T-cell (primary cell): ENCODE results near the gene CHRNA7. TPM values are rescaled to one million over a fixed set of nuclear protein-coding genes. Genes with fewer than 3 reads are reported as not detected.

Source experiments
- ATAC-seq, 4 experiments: fragments of 200-7000 bp in 3 of 4; fragments of 150-1000 bp in 1 of 4; cut with Tn5 transposase; replicated peaks in 1 of 4; 1 replicate in 3 of 4; 2 replicates in 1 of 4; pipeline ENCODE4 v1.10.0; 2021; ENCODE audit warnings: moderate library complexity in 3 of 4, mild to moderate bottlenecking in 2 of 4, moderate number of reproducible peaks in 1 of 4
- CTCF ChIA-PET, 2 donors: fragments of 300-600 bp; sonication (Branson Sonifier 250); formaldehyde crosslinking; loops; one replicate each; lab custom pipeline; 2022; ENCODE audit warnings: antibody characterized with exemption in 2 of 2; lab: Charles Lee
- POLR2A ChIA-PET, 2 donors: fragments of 300-600 bp; sonication (Branson Sonifier 250); formaldehyde crosslinking; loops; one replicate each; lab custom pipeline; 2022; ENCODE audit warnings: antibody characterized with exemption in 2 of 2; lab: Charles Lee
- DNase-seq, 35 experiments: peaks; one replicate each; pipeline versions ENCODE4 v3.0.0 to v3.0.0-alpha.2; 2013 to 2023
- H3K27ac ChIP-seq: one replicate; pipeline ENCODE4 v1.5.1; 2013; ENCODE audit warnings: low read length
- H3K27me3 ChIP-seq, 2 experiments: replicated peaks in 1 of 2; 1 replicate in 1 of 2; 2 replicates in 1 of 2; pipeline versions ENCODE4 v1.6.1 to v1.7.0; 2013; ENCODE audit warnings: low read length in 1 of 2, mixed read lengths in 1 of 2; ENCODE audit not compliant: control insufficient read depth in 2 of 2, insufficient read depth in 2 of 2; ENCODE audit errors: extremely low read depth in 1 of 2
- H3K36me3 ChIP-seq, 2 donors: 1 replicate in 1 of 2; 2 replicates in 1 of 2; pipeline versions ENCODE4 v1.6.1 to v1.7.0; 2013; ENCODE audit warnings: low read length in 1 of 2; ENCODE audit not compliant: control insufficient read depth in 2 of 2, insufficient read depth in 1 of 2; ENCODE audit errors: extremely low read depth in 1 of 2
- H3K4me1 ChIP-seq, 2 experiments: 1 replicate in 1 of 2; 2 replicates in 1 of 2; pipeline versions ENCODE4 v1.6.1 to v1.7.0; 2013; ENCODE audit warnings: low read length in 2 of 2, mixed read lengths in 1 of 2; ENCODE audit not compliant: insufficient read depth in 2 of 2, control insufficient read depth in 1 of 2; ENCODE audit errors: extremely low read depth in 1 of 2
- H3K4me3 ChIP-seq, 2 donors: 1 replicate in 1 of 2; 2 replicates in 1 of 2; pipeline versions ENCODE4 v1.5.1 to v1.7.0; 2013; ENCODE audit warnings: mild to moderate bottlenecking in 2 of 2, low read length in 1 of 2, moderate library complexity in 1 of 2; ENCODE audit not compliant: control insufficient read depth in 1 of 2; ENCODE audit errors: extremely low read depth in 1 of 2
- H3K9me3 ChIP-seq: 2 replicates; pipeline ENCODE4 v1.7.0; 2013
- H3K27ac Mint-ChIP-seq, 2 donors: one replicate each; pipeline ENCODE4 v1.8.0; 2020 to 2021; ENCODE audit warnings: mild to moderate bottlenecking in 2 of 2, mixed read lengths in 2 of 2
- H3K27me3 Mint-ChIP-seq, 2 donors: one replicate each; pipeline ENCODE4 v1.8.0; 2021 to 2022; ENCODE audit warnings: mixed read lengths in 2 of 2
- H3K36me3 Mint-ChIP-seq: one replicate; pipeline ENCODE4 v1.8.0; 2021; ENCODE audit warnings: mixed read lengths
- H3K4me1 Mint-ChIP-seq, 3 donors: one replicate each; pipeline ENCODE4 v1.8.0; 2020 to 2022; ENCODE audit warnings: mixed read lengths in 3 of 3, mild to moderate bottlenecking in 1 of 3
- H3K4me3 Mint-ChIP-seq, 3 donors: one replicate each; pipeline ENCODE4 v1.8.0; 2020 to 2022; ENCODE audit warnings: mild to moderate bottlenecking in 3 of 3, mixed read lengths in 3 of 3, moderate library complexity in 3 of 3
- H3K9me3 Mint-ChIP-seq, 3 donors: one replicate each; pipeline ENCODE4 v1.8.0; 2020 to 2022; ENCODE audit warnings: mixed read lengths in 3 of 3
- WGBS: methylation state at CpG from one replicate; pipeline ENCODE4 v1.1.5; 2013; ENCODE audit warnings: missing lambda C conversion rate; ENCODE audit not compliant: insufficient coverage; 5-methylcytosine and 5-hydroxymethylcytosine counted together
- total RNA-seq, 35 experiments: library from RNA in 6 of 35; stranded (reverse) in 6 of 35; fragments of 120-200 nt in 1 of 35; gene quantifications; one replicate each; pipeline versions ENCODE4 v1.2.1 to v1.2.4 and lab custom pipeline; 2013 to 2026

The CHRNA7 gene
- total RNA-seq, 5 donors from 2014 or later (not counting 1 experiment from before 2014, with no cell fraction given), result 0.16 to 0.79 (median 0.35) TPM; not detected in 2

GRCh38 chr15:32096213-32096612 is 65.9 kb downstream of the CHRNA7 start:
- ATAC-seq (no peak), DNase-seq (no peak)
- CTCF ChIA-PET, result no interaction called here
- Mint-ChIP-seq H3K27ac (no peak overlapping the region), H3K27me3 (peaks cover 17 to 33% of the 10 kb centered on the region in 2 donors), H3K36me3 (no peaks in the 10 kb centered on the region), H3K4me3 (no peak overlapping the region), H3K4me1 (no peaks in the 10 kb centered on the region), H3K9me3 (no peaks in the 10 kb centered on the region)
- POLR2A ChIA-PET, result no interaction called here
- no peaks in the 10 kb centered on the region for H3K9me3 ChIP-seq
- H3K4me1 ChIP-seq, result no peaks in the 10 kb centered on the region
- H3K4me3 ChIP-seq, result no peak overlapping the region
- H3K27me3 ChIP-seq, result peaks cover 0 to 27% of the 10 kb centered on the region in 2 experiments
- H3K27ac ChIP-seq, result no peak overlapping the region
- no peaks in the 10 kb centered on the region for H3K36me3 ChIP-seq
- WGBS, result no CpG with 5 or more reads among the region's 2 CpGs

- H3K27ac ChIP-seq, result no peak overlapping the region
- no peaks in the 10 kb centered on the region for H3K4me1 ChIP-seq
- Mint-ChIP-seq H3K27me3 (peaks cover 17 to 29% of the 10 kb centered on the region in 2 donors), H3K9me3 (no peaks in the 10 kb centered on the region), H3K4me3 (no peak overlapping the region), H3K36me3 (no peaks in the 10 kb centered on the region), H3K27ac (no peak overlapping the region), H3K4me1 (no peaks in the 10 kb centered on the region)
- H3K4me3 ChIP-seq, result no peak overlapping the region
- POLR2A ChIA-PET, result no interaction called here
- 90% methylated on average over 7 of the region's 13 CpGs for WGBS
- no peaks in the 10 kb centered on the region for H3K36me3 ChIP-seq
- H3K9me3 ChIP-seq, result no peaks in the 10 kb centered on the region
- CTCF ChIA-PET, result no interaction called here
- ATAC-seq (no peak), DNase-seq (no peak)
- peaks cover 0 to 30% of the 10 kb centered on the region in 2 experiments for H3K27me3 ChIP-seq
Measured at GRCh38 chr15:32096916-32097617, 66.8 kb downstream of the CHRNA7 start.

- WGBS, result 18% methylated on average over 7 of the region's 7 CpGs
- Mint-ChIP-seq H3K4me1 (no peaks in the 10 kb centered on the region), H3K27me3 (peaks cover 17 to 28% of the 10 kb centered on the region in 2 donors), H3K36me3 (no peaks in the 10 kb centered on the region), H3K4me3 (no peak overlapping the region), H3K27ac (no peak overlapping the region), H3K9me3 (no peaks in the 10 kb centered on the region)
- Histone ChIP-seq H3K36me3 (no peaks in the 10 kb centered on the region), H3K27me3 (peaks cover 0 to 30% of the 10 kb centered on the region in 2 experiments), H3K27ac (no peak overlapping the region), H3K4me1 (no peaks in the 10 kb centered on the region), H3K4me3 (no peak overlapping the region), H3K9me3 (no peaks in the 10 kb centered on the region)
- CTCF ChIA-PET, result no interaction called here
- POLR2A ChIA-PET, result no interaction called here
- ATAC-seq (no peak), DNase-seq (no peak)
Measured at GRCh38 chr15:32098033-32098432, 67.7 kb downstream of the CHRNA7 start.

GRCh38 chr15:32099097-32099785 is 68.9 kb downstream of the CHRNA7 start:
- DNase-seq, result no peak
- no peaks in the 10 kb centered on the region for H3K4me1 Mint-ChIP-seq
- H3K9me3 ChIP-seq, result no peaks in the 10 kb centered on the region
- H3K27me3 ChIP-seq, result peaks cover 0 to 35% of the 10 kb centered on the region in 2 experiments
- no peak for ATAC-seq
- no peak overlapping the region for H3K4me3 Mint-ChIP-seq
- no peak overlapping the region for H3K4me3 ChIP-seq
- H3K9me3 Mint-ChIP-seq, result no peaks in the 10 kb centered on the region
- H3K4me1 ChIP-seq, result no peaks in the 10 kb centered on the region
- WGBS, result 43% methylated on average over 3 of the region's 7 CpGs
- H3K27ac Mint-ChIP-seq, result no peak overlapping the region
- ChIA-PET CTCF (no interaction called here), POLR2A (no interaction called here)
- H3K27ac ChIP-seq, result no peak overlapping the region
- H3K27me3 Mint-ChIP-seq, result peaks cover 19 to 34% of the 10 kb centered on the region in 2 donors
- no peaks in the 10 kb centered on the region for H3K36me3 ChIP-seq
- no peaks in the 10 kb centered on the region for H3K36me3 Mint-ChIP-seq

- POLR2A ChIA-PET, result no interaction called here
- Mint-ChIP-seq H3K36me3 (no peaks in the 10 kb centered on the region), H3K4me1 (no peaks in the 10 kb centered on the region), H3K27me3 (peaks cover 24 to 36% of the 10 kb centered on the region in 2 donors), H3K9me3 (no peaks in the 10 kb centered on the region), H3K27ac (no peak overlapping the region), H3K4me3 (no peak overlapping the region)
- ATAC-seq (no peak), DNase-seq (no peak)
- Histone ChIP-seq H3K4me1 (no peaks in the 10 kb centered on the region), H3K9me3 (no peaks in the 10 kb centered on the region), H3K36me3 (no peaks in the 10 kb centered on the region), H3K27ac (no peak overlapping the region), H3K27me3 (peaks cover 0 to 33% of the 10 kb centered on the region in 2 experiments), H3K4me3 (no peak overlapping the region)
- CTCF ChIA-PET, result no interaction called here
- WGBS, result 62% methylated on average over 3 of the region's 10 CpGs
Measured at GRCh38 chr15:32099956-32100684, 69.8 kb downstream of the CHRNA7 start.

GRCh38 chr15:32104061-32104995 is 74.0 kb downstream of the CHRNA7 start:
- 57% methylated on average over 12 of the region's 18 CpGs for WGBS
- Mint-ChIP-seq H3K27ac (no peak overlapping the region), H3K4me3 (no peak overlapping the region), H3K4me1 (peaks cover 0 to 2% (median 0%) of the 10 kb centered on the region in 3 donors), H3K27me3 (peaks cover 17 to 27% of the 10 kb centered on the region in 2 donors), H3K9me3 (no peaks in the 10 kb centered on the region), H3K36me3 (no peaks in the 10 kb centered on the region)
- Histone ChIP-seq H3K4me3 (no peak overlapping the region), H3K9me3 (no peaks in the 10 kb centered on the region), H3K4me1 (no peaks in the 10 kb centered on the region), H3K36me3 (no peaks in the 10 kb centered on the region), H3K27me3 (peaks cover 0 to 28% of the 10 kb centered on the region in 2 experiments), H3K27ac (no peak overlapping the region)
- POLR2A ChIA-PET, result no interaction called here
- DNase-seq, result no peak
- ATAC-seq, result no peak
- CTCF ChIA-PET, result no interaction called here
